Spleen (tissue), 11 donors: ENCODE measurements around the gene CCDC9. TPM values are rescaled to one million over a fixed set of nuclear protein-coding genes. Genes with fewer than 3 reads are reported as not detected.

Experiments
- DNase-seq: peaks from one replicate; pipeline ENCODE4 v3.0.0-alpha.2; 2020
- H3K27ac ChIP-seq, 8 donors: fragments of 200-600 bp; sonication (generic) in 7 of 8; 1 replicate in 4 of 8; 2 replicates in 4 of 8; pipeline versions ENCODE4 v1.5.0 to v1.8.0; 2016 to 2021; ENCODE audit warnings: inconsistent platforms in 4 of 8, mild to moderate bottlenecking in 4 of 8, moderate library complexity in 1 of 8
- H3K27me3 ChIP-seq, 7 donors: fragments of 200-600 bp; sonication (generic) in 6 of 7; replicated peaks in 1 of 7; 1 replicate in 4 of 7; 2 replicates in 3 of 7; pipeline versions ENCODE4 v1.5.0 to v1.8.0; 2016 to 2021; ENCODE audit warnings: inconsistent platforms in 3 of 7, mild to moderate bottlenecking in 1 of 7
- H3K36me3 ChIP-seq, 6 donors: fragments of 200-600 bp; sonication (generic) in 5 of 6; 1 replicate in 4 of 6; 2 replicates in 2 of 6; pipeline versions ENCODE4 v1.5.0 to v1.8.0; 2016 to 2021; ENCODE audit warnings: inconsistent platforms in 2 of 6
- H3K4me1 ChIP-seq, 6 donors: fragments of 200-600 bp; sonication (generic) in 5 of 6; 1 replicate in 3 of 6; 2 replicates in 3 of 6; pipeline versions ENCODE4 v1.5.0 to v1.8.0; 2016 to 2021; ENCODE audit warnings: inconsistent platforms in 3 of 6
- H3K4me3 ChIP-seq, 8 donors: fragments of 200-600 bp; sonication (generic) in 7 of 8; 1 replicate in 4 of 8; 2 replicates in 4 of 8; pipeline versions ENCODE4 v1.5.0 to v1.8.0; 2016 to 2021; ENCODE audit warnings: inconsistent platforms in 4 of 8, mild to moderate bottlenecking in 4 of 8, moderate library complexity in 2 of 8
- H3K9me3 ChIP-seq, 8 donors: fragments of 200-600 bp; sonication (generic) in 7 of 8; 1 replicate in 4 of 8; 2 replicates in 4 of 8; pipeline versions ENCODE4 v1.5.0 to v1.8.0; 2016 to 2021; ENCODE audit warnings: inconsistent platforms in 4 of 8
- CTCF ChIP-seq, 11 experiments: fragments of 200-600 bp in 7 of 11; fragments of 450-650 bp in 4 of 11; sonication (generic) in 4 of 11; IDR thresholded peaks in 8 of 11; conservative IDR thresholded peaks in 3 of 11; 1 replicate in 7 of 11; 2 replicates in 4 of 11; pipeline versions ENCODE4 v1.4.0 to v1.8.0; 2016 to 2021; ENCODE audit warnings: antibody characterized with exemption in 11 of 11, inconsistent platforms in 4 of 11, mild to moderate bottlenecking in 1 of 11
- POLR2A ChIP-seq, 3 donors: fragments of 450-650 bp; IDR thresholded peaks; one replicate each; pipeline ENCODE4 v1.5.1; 2017; ENCODE audit warnings: antibody characterized with exemption in 3 of 3, mild to moderate bottlenecking in 1 of 3
- POLR2AphosphoS5 ChIP-seq, 3 donors: sonication (generic); formaldehyde crosslinking; IDR thresholded peaks; one replicate each; pipeline ENCODE4 v1.5.1; 2017; ENCODE audit warnings: antibody characterized with exemption in 3 of 3
- WGBS, 5 donors: extraction: QIAGEN DNeasy Blood & Tissue Kit in 3 of 5; methylation state at CpG; one replicate each; pipeline versions ENCODE4 v1.1.5 to v1.1.7; 2013 to 2018; 5-methylcytosine and 5-hydroxymethylcytosine counted together
- intact Hi-C: fragments of 100-400 bp; cut with DNase I; formaldehyde crosslinking; loops from one replicate; pipeline ENCODE4 v1.15.0; 2023; ENCODE audit warnings: low total_unique reads
- polyA plus RNA-seq, 3 donors: library from polyadenylated mRNA; stranded (reverse); fragments of 200-250 nt; gene quantifications; one replicate each; pipeline ENCODE4 v1.2.1, GENCODE V29; 2013
- total RNA-seq, 7 donors: library from RNA; depleted of rRNA in 3 of 7; stranded (reverse); fragments of >200 nt in 3 of 7; fragmentation: NEBNext Ultra II Directional in 4 of 7; extraction: Animal tissue kit (Norgen Biotek cat#: 25700) in 4 of 7; gene quantifications; one replicate each; pipeline versions ENCODE4 v1.1.0 to v1.2.1, GENCODE V29; 2016 to 2021
- donor health status: healthy with polysubstance abuse.
- donor health status: DM: no; HTN: no; CAD: no; lungs with moderate emphysema.
- donor health status: DM: no; HTN: no; CAD: no.
- donor health status: Bipolar disorder and iron deficiency.
- donor health status: healthy.
- donor health status: DM: no; HTN: no; CAD: no.
- donor health status: DM: yes; HTN: yes; CAD: no.

The CCDC9 gene
- total and polyA plus RNA-seq, 10 donors = 11.0 to 43.0 (median 29.4) TPM

GRCh38 chr19:47272448-47273312 lies 16.4 kb downstream of the CCDC9 start:
- intact Hi-C loops = no loop called here
- 35 to 41% (median 38%) methylated on average over 37 to 42 of the region's 42 CpGs for WGBS, 5 donors
- no peak for DNase-seq

GRCh38 chr19:47273313-47274070 lies 17.2 kb downstream of the CCDC9 start:
- Histone ChIP-seq H3K4me3 (peak overlapping the region; percentile 37 to 85 (median 68)), H3K9me3 (no peaks in the 10 kb centered on the region), H3K27me3 (no peaks in the 10 kb centered on the region), H3K27ac (peak overlapping the region; percentile 87 to 99 (median 98)), H3K4me1 (peaks cover 8 to 58% (median 37%) of the 10 kb centered on the region in 6 donors), H3K36me3 (peaks cover 0 to 37% (median 24%) of the 10 kb centered on the region in 6 donors)
- DNase-seq = peak; percentile 98
- intact Hi-C loops = no loop called here
- WGBS, 5 donors = 0 to 1% (median 1%) methylated on average over 22 to 54 of the region's 54 CpGs
- TF ChIP-seq CTCF (IDR thresholded peaks at IDR 0.05 in 8 of 11, conservative IDR thresholded peaks at IDR 0.05 in 3 of 11) (no peak), POLR2AphosphoS5 (IDR thresholded peaks at IDR 0.05) (peak; percentile 93 to 97 (median 93)), POLR2A (IDR thresholded peaks at IDR 0.05) (peak in 1 of 3 donors; percentile 81)

More at GRCh38 chr19:47272448-47273312, 16.4 kb downstream of the CCDC9 start:
- Histone ChIP-seq H3K27me3 (no peaks in the 10 kb centered on the region), H3K27ac (peak overlapping the region; percentile 87 to 99 (median 98)), H3K4me1 (peaks cover 8 to 59% (median 37%) of the 10 kb centered on the region in 6 donors), H3K4me3 (peak overlapping the region; percentile 37 to 85 (median 68)), H3K36me3 (peaks cover 0 to 45% (median 29%) of the 10 kb centered on the region in 6 donors), H3K9me3 (no peaks in the 10 kb centered on the region)
- TF ChIP-seq POLR2A (IDR thresholded peaks at IDR 0.05) (no peak), POLR2AphosphoS5 (IDR thresholded peaks at IDR 0.05) (no peak), CTCF (IDR thresholded peaks at IDR 0.05 in 8 of 11, conservative IDR thresholded peaks at IDR 0.05 in 3 of 11) (peak in 1 of 11 experiments; percentile 10)

GRCh38 chr19:47274071-47274890 lies 18.0 kb downstream of the CCDC9 start, which contains the start of gene INAFM1:
INAFM1 (plus strand) TSS chr19:47274885; CDS start chr19:47274920, 35 bp downstream.
- peak; percentile 100 for DNase-seq
- Histone ChIP-seq H3K4me3 (peak within 1 kb of the TSS; percentile 37 to 85 (median 68)), H3K27me3 (no peaks in the 10 kb centered on the region), H3K27ac (peak within 1 kb of the TSS; percentile 87 to 99 (median 98)), H3K36me3 (peaks cover 0 to 29% (median 20%) of the 10 kb centered on the region in 6 donors), H3K4me1 (peaks cover 8 to 58% (median 35%) of the 10 kb centered on the region in 6 donors), H3K9me3 (no peaks in the 10 kb centered on the region)
- intact Hi-C loops = no loop called here
- TF ChIP-seq POLR2A (IDR thresholded peaks at IDR 0.05) (peak in 2 of 3 donors; percentile 25 to 28), POLR2AphosphoS5 (IDR thresholded peaks at IDR 0.05) (peak; percentile 66 to 86 (median 74)), CTCF (IDR thresholded peaks at IDR 0.05 in 8 of 11, conservative IDR thresholded peaks at IDR 0.05 in 3 of 11) (no peak)
- WGBS, 5 donors = 0 to 2% (median 1%) methylated on average over 27 to 62 of the region's 72 CpGs
